Prostate gland (tissue), 2 donors: ENCODE measurements around the gene NCOA6.

Experiments
- CTCF ChIP-seq, 4 experiments: fragments of 200-600 bp in 2 of 4; fragments of 450-650 bp in 2 of 4; sonication (generic) in 2 of 4; IDR thresholded peaks; 1 replicate in 3 of 4; 2 replicates in 1 of 4; pipeline ENCODE4 v1.5.1; 2016 to 2019; ENCODE audit warnings: antibody characterized with exemption in 4 of 4, mild to moderate bottlenecking in 2 of 4, moderate library complexity in 2 of 4
- POLR2A ChIP-seq: fragments of 450-650 bp; IDR thresholded peaks from one replicate; pipeline ENCODE4 v1.6.1; 2016; ENCODE audit warnings: antibody characterized with exemption, mild to moderate bottlenecking

GRCh38 chr20:34862724-34863123, 37.3 kb upstream of the NCOA6 start:
- TF ChIP-seq POLR2A (no peak), CTCF (IDR thresholded peaks at IDR 0.05) (no peak)
